Mononuclear cell (primary cell): ENCODE results near the gene H19. TPM values are rescaled to one million over a fixed set of nuclear protein-coding genes. Genes with fewer than 3 reads are reported as not detected.

Experiments
- H3K27me3 ChIP-seq: 2 replicates; pipeline ENCODE4 v1.6.0; 2011; ENCODE audit warnings: low read length, control low read depth; ENCODE audit not compliant: insufficient read depth
- H3K4me1 ChIP-seq: 2 replicates; pipeline ENCODE4 v1.5.1; 2011; ENCODE audit warnings: mild to moderate bottlenecking, low read length, control low read depth; ENCODE audit not compliant: insufficient read depth
- H3K4me3 ChIP-seq: 2 replicates; pipeline ENCODE4 v1.5.1; 2011; ENCODE audit warnings: mild to moderate bottlenecking, low read length, moderate library complexity
- H3K9me3 ChIP-seq: 2 replicates; pipeline ENCODE4 v1.5.1; 2011; ENCODE audit warnings: low read depth, mild to moderate bottlenecking, control low read depth, low read length
- total RNA-seq: library from RNA; depleted of rRNA; stranded (reverse); fragments of >200 nt; gene quantifications from one replicate; pipeline ENCODE4 v1.2.3, GENCODE V29; 2012

The H19 gene
- total RNA-seq, 1 donor, result not detected

- Histone ChIP-seq H3K4me1 (no peaks in the 10 kb centered on the region), H3K4me3 (no peak overlapping the region), H3K27me3 (no peaks in the 10 kb centered on the region), H3K9me3 (no peaks in the 10 kb centered on the region)
Observed at GRCh38 chr11:1967641-1968225, 29.9 kb downstream of the H19 start.

GRCh38 chr11:1966531-1966930 is 31.1 kb downstream of the H19 start:
- Histone ChIP-seq H3K9me3 (no peaks in the 10 kb centered on the region), H3K4me3 (no peak overlapping the region), H3K4me1 (no peaks in the 10 kb centered on the region), H3K27me3 (no peaks in the 10 kb centered on the region)

- H3K4me3 ChIP-seq, result no peak overlapping the region
- no peaks in the 10 kb centered on the region for H3K9me3 ChIP-seq
- H3K27me3 ChIP-seq, result no peaks in the 10 kb centered on the region
- no peaks in the 10 kb centered on the region for H3K4me1 ChIP-seq
Observed at GRCh38 chr11:1964955-1965354, 32.7 kb downstream of the H19 start.

GRCh38 chr11:1964348-1964747 is 33.3 kb downstream of the H19 start:
- Histone ChIP-seq H3K27me3 (no peaks in the 10 kb centered on the region), H3K4me1 (no peaks in the 10 kb centered on the region), H3K4me3 (no peak overlapping the region), H3K9me3 (no peaks in the 10 kb centered on the region)

- H3K4me1 ChIP-seq, result no peaks in the 10 kb centered on the region
- no peaks in the 10 kb centered on the region for H3K27me3 ChIP-seq
- no peak overlapping the region for H3K4me3 ChIP-seq
- H3K9me3 ChIP-seq, result no peaks in the 10 kb centered on the region
Observed at GRCh38 chr11:1963864-1964263, 33.8 kb downstream of the H19 start.

GRCh38 chr11:1959786-1960185 is 37.9 kb downstream of the H19 start:
- no peaks in the 10 kb centered on the region for H3K9me3 ChIP-seq
- H3K4me3 ChIP-seq, result no peak overlapping the region
- no peaks in the 10 kb centered on the region for H3K4me1 ChIP-seq
- no peaks in the 10 kb centered on the region for H3K27me3 ChIP-seq

GRCh38 chr11:1958367-1958766 is 39.3 kb downstream of the H19 start:
- Histone ChIP-seq H3K9me3 (no peaks in the 10 kb centered on the region), H3K4me1 (no peaks in the 10 kb centered on the region), H3K4me3 (no peak overlapping the region), H3K27me3 (no peaks in the 10 kb centered on the region)

GRCh38 chr11:1953489-1954266 is 44.0 kb downstream of the H19 start:
- H3K9me3 ChIP-seq, result no peaks in the 10 kb centered on the region
- H3K27me3 ChIP-seq, result no peaks in the 10 kb centered on the region
- H3K4me3 ChIP-seq, result no peak overlapping the region
- no peaks in the 10 kb centered on the region for H3K4me1 ChIP-seq

GRCh38 chr11:1952806-1953482 is 44.7 kb downstream of the H19 start:
- Histone ChIP-seq H3K9me3 (no peaks in the 10 kb centered on the region), H3K4me3 (no peak overlapping the region)

GRCh38 chr11:1949922-1950321 is 47.7 kb downstream of the H19 start:
- no peaks in the 10 kb centered on the region for H3K27me3 ChIP-seq
- H3K9me3 ChIP-seq, result no peaks in the 10 kb centered on the region
- no peak overlapping the region for H3K4me3 ChIP-seq
- no peaks in the 10 kb centered on the region for H3K4me1 ChIP-seq

More at GRCh38 chr11:1952806-1953482, 44.7 kb downstream of the H19 start:
- H3K27me3 ChIP-seq, result no peaks in the 10 kb centered on the region
- H3K4me1 ChIP-seq, result no peaks in the 10 kb centered on the region

- H3K4me1 ChIP-seq, result no peaks in the 10 kb centered on the region
- no peaks in the 10 kb centered on the region for H3K27me3 ChIP-seq
- H3K4me3 ChIP-seq, result no peak overlapping the region
- no peaks in the 10 kb centered on the region for H3K9me3 ChIP-seq
Observed at GRCh38 chr11:1949302-1949701, 48.3 kb downstream of the H19 start.

- Histone ChIP-seq H3K27me3 (no peaks in the 10 kb centered on the region), H3K4me1 (no peaks in the 10 kb centered on the region), H3K9me3 (no peaks in the 10 kb centered on the region), H3K4me3 (no peak overlapping the region)
Observed at GRCh38 chr11:1948389-1948788, 49.3 kb downstream of the H19 start.

- Histone ChIP-seq H3K9me3 (no peaks in the 10 kb centered on the region), H3K4me3 (no peak overlapping the region), H3K4me1 (no peaks in the 10 kb centered on the region), H3K27me3 (no peaks in the 10 kb centered on the region)
Observed at GRCh38 chr11:1947592-1948237, 49.9 kb downstream of the H19 start.

- no peak within 1 kb of the TSS for H3K4me3 ChIP-seq
- no peaks in the 10 kb centered on the region for H3K27me3 ChIP-seq
- no peaks in the 10 kb centered on the region for H3K4me1 ChIP-seq
- no peaks in the 10 kb centered on the region for H3K9me3 ChIP-seq
Observed at GRCh38 chr11:1946812-1947484, 50.7 kb downstream of the H19 start, which contains the start of gene MRPL23. MRPL23 (plus strand) TSS chr11:1947332; CDS start chr11:1947363, 31 bp downstream.
